Esophagus (tissue), 2 donors: ENCODE data around the gene SLC7A6OS. TPM values are rescaled to one million over a fixed set of nuclear protein-coding genes. Genes with fewer than 3 reads are reported as not detected.

Experiments
- H3K27ac ChIP-seq, 2 donors: one replicate each; pipeline ENCODE4 v1.5.1; 2013; ENCODE audit warnings: low read depth in 2 of 2, mild to moderate bottlenecking in 2 of 2, inconsistent platforms in 1 of 2, low read length in 1 of 2, moderate library complexity in 1 of 2
- H3K27me3 ChIP-seq, 2 donors: one replicate each; pipeline ENCODE4 v1.6.1; 2013; ENCODE audit warnings: low read length in 2 of 2, control low read depth in 1 of 2, mild to moderate bottlenecking in 1 of 2; ENCODE audit not compliant: insufficient read depth in 2 of 2, control insufficient read depth in 1 of 2
- H3K36me3 ChIP-seq, 2 donors: one replicate each; pipeline ENCODE4 v1.6.1; 2013; ENCODE audit warnings: low read length in 1 of 2; ENCODE audit not compliant: control insufficient read depth in 2 of 2, insufficient read depth in 2 of 2
- H3K4me1 ChIP-seq, 2 donors: one replicate each; pipeline ENCODE4 v1.6.1; 2013; ENCODE audit warnings: low read length in 1 of 2; ENCODE audit not compliant: control insufficient read depth in 2 of 2, insufficient read depth in 2 of 2
- H3K4me3 ChIP-seq, 2 donors: one replicate each; pipeline ENCODE4 v1.5.1; 2013; ENCODE audit warnings: low read length in 2 of 2, mild to moderate bottlenecking in 2 of 2, low read depth in 1 of 2, moderate library complexity in 1 of 2
- H3K9me3 ChIP-seq, 2 donors: one replicate each; pipeline ENCODE4 v1.6.1; 2013; ENCODE audit warnings: mild to moderate bottlenecking in 2 of 2, low read depth in 1 of 2, low read length in 1 of 2, moderate library complexity in 1 of 2; ENCODE audit not compliant: control insufficient read depth in 2 of 2, insufficient read depth in 1 of 2
- WGBS, 2 donors: extraction: QIAGEN DNeasy Blood & Tissue Kit; methylation state at CpG; one replicate each; pipeline ENCODE4 v1.1.7; 2013; 5-methylcytosine and 5-hydroxymethylcytosine counted together
- polyA plus RNA-seq, 2 donors: library from polyadenylated mRNA; stranded (reverse); fragments of 200-250 nt; gene quantifications; one replicate each; pipeline ENCODE4 v1.2.3, GENCODE V29; 2013
- donor health status: healthy with polysubstance abuse.
- donor health status: Bipolar disorder and iron deficiency.

SLC7A6OS gene
- polyA plus RNA-seq, 2 donors: 4.4 to 4.9 TPM

DNA sequence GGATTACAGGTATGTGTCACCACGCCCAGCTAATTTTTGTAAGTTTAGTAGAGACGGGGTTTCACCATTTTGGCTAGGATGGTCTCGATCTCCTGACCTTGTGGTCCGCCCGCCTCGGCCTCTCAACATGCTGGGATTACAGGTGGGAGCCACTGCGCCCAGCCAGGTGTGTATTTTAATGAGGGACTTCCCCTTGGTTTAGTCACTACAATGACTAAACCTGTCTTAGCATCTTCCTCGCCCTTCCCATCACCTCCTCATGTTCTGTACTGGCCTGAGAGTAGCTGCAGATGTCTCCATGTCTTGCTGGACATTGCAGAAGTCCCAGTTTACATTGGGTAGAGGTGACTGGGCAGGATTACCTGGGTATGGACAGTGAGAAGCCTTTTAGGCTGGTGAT, 36.9 kb downstream of the SLC7A6OS start:
- H3K27ac ChIP-seq: no peak overlapping the region
- 66 to 71% methylated on average over 8 of the region's 8 CpGs for WGBS, 2 donors
- H3K4me3 ChIP-seq: no peak overlapping the region
- H3K4me1 ChIP-seq: peaks cover 3 to 8% of the 10 kb centered on the region in 2 donors
- peaks cover 0 to 6% of the 10 kb centered on the region in 2 donors for H3K36me3 ChIP-seq
- H3K27me3 ChIP-seq: no peaks in the 10 kb centered on the region
- H3K9me3 ChIP-seq: no peaks in the 10 kb centered on the region

DNA sequence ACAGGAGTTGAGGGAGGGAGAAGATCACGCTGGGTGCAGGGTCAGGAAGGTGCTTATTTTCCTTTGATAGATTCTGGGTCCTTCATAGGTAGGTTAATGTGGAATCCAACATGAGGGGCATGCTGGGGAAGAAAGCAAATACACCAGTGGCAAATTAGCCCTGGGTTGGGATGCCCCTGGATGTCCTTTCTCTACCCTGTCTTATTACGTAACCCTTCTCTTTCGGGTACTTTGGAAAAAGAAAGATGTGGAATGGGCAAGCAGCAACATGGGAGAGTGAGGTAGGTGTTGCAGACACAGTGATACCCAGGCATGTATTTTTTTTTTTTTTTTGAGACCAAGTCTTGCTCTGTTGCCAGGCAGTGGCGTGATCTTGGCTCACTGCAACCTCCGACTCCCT, 37.3 kb downstream of the SLC7A6OS start:
- Histone ChIP-seq H3K4me3 (no peak overlapping the region), H3K36me3 (peaks cover 0 to 6% of the 10 kb centered on the region in 2 donors), H3K27ac (no peak overlapping the region), H3K9me3 (no peaks in the 10 kb centered on the region), H3K4me1 (peaks cover 3 to 8% of the 10 kb centered on the region in 2 donors), H3K27me3 (no peaks in the 10 kb centered on the region)
- 78 to 79% methylated on average over 5 of the region's 5 CpGs for WGBS, 2 donors

DNA sequence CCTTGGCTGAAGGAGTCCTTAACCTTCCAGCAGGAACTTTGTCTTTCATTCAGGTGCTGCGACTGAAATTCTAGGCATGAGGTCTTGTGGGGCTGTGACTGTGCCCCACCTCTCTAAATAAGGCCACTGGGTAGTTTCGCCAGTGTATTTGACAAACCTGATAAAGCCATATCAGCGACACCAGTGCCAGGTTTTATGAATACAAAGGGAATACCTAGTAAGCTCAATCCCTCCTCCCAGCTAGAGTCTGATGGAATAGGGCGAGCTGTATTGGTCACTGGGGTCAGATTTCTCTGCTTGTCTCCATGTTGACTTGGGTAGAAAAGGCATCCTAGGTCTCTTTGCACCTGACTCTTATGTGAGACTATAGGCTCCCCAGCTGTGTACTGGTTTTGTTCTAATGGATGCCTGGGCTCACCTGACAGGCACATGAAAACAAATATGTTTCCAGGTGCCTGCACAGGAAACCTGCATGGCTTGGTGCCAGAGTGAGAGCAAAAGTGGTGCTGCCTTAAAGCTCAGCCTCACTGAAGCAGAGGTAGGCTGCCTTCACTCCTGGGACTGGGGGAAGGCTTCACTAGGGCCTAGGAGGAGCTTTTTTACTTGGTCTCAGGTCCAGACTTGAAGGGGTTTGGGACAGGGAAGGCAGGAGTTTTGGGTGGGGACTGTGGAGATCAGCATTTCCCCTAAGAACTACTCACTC, 38.1 kb downstream of the SLC7A6OS start:
- no peak overlapping the region for H3K4me3 ChIP-seq
- H3K36me3 ChIP-seq: peaks cover 0 to 6% of the 10 kb centered on the region in 2 donors
- 71 to 91% methylated on average over 4 of the region's 4 CpGs for WGBS, 2 donors
- H3K9me3 ChIP-seq: no peaks in the 10 kb centered on the region
- H3K27ac ChIP-seq: no peak overlapping the region
- H3K27me3 ChIP-seq: no peaks in the 10 kb centered on the region
- peaks cover 3 to 8% of the 10 kb centered on the region in 2 donors for H3K4me1 ChIP-seq

DNA sequence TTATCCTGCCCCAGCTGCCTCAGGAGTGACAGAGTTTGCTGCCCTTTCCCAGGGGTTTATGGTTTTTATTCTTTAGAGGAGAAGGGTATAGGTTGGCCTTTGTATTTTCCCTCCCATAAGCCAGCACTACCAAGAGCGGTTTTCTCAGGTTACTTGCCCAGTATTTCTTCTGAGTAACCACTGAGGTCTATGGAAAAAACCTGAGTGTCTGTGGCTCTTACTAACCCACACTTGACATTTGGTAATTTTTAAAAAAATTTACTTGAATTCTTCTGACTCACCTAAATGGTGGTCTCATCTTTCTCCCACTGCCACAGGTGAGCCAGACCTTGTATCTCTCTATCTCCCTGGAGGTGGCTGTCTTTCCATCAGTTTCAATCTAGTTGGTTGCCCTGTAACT, 40.4 kb downstream of the SLC7A6OS start:
- Histone ChIP-seq H3K27ac (no peak overlapping the region), H3K4me1 (peaks cover 3 to 8% of the 10 kb centered on the region in 2 donors), H3K36me3 (peaks cover 0 to 6% of the 10 kb centered on the region in 2 donors), H3K27me3 (no peaks in the 10 kb centered on the region), H3K9me3 (no peaks in the 10 kb centered on the region), H3K4me3 (no peak overlapping the region)
- 0 to 6% methylated on average over 1 of the region's 1 CpG for WGBS, 2 donors

GRCh38 chr16:68269793-68270192, 41.0 kb downstream of the SLC7A6OS start:
- no peak overlapping the region for H3K4me3 ChIP-seq
- H3K36me3 ChIP-seq: peaks cover 0 to 4% of the 10 kb centered on the region in 2 donors
- peaks cover 3 to 8% of the 10 kb centered on the region in 2 donors for H3K4me1 ChIP-seq
- no peak overlapping the region for H3K27ac ChIP-seq
- H3K9me3 ChIP-seq: no peaks in the 10 kb centered on the region
- no peaks in the 10 kb centered on the region for H3K27me3 ChIP-seq
- WGBS, 2 donors: 93 to 94% methylated on average over 4 of the region's 4 CpGs

DNA sequence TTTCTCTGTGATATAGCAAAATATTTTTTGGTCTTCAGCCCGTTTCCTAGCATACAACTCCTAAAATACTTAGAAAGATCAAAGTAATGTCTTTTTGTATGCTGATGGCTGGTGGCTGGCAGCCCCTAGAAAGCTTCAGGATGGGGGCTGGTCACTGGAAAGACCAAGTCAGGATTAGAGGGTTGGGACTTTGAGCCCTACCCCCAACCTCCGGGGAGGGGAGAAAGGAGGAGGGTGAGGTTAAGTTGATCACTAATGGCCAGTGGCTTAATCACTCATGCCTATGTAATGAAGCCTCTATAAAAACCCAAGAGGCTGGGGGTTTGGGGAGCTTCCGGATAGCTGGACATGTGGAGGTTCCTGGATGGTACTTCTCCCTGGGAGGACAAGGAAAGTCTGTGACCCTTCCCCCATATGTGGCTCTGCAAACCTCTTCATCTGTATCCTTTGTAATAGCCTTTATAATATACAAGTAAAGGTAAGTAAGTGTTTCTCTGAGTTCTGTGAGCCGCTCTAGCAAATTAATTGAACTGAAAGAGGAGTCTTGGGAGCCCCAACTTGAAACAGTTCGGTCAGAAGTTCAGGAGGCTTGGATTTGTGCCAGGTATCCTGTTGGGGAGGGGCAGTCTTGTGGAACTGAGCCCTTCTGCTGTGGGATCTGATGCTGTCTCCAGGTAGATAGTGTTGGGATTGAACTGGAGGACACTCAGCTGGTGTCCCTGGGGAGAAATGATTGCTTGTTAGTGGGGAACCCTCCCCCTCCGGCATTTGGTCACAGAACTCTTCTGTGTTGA, 42.9 kb downstream of the SLC7A6OS start:
- WGBS, 2 donors: 66 to 72% methylated on average over 6 of the region's 6 CpGs
- Histone ChIP-seq H3K27me3 (no peaks in the 10 kb centered on the region), H3K4me1 (peaks cover 5% of the 10 kb centered on the region in 2 donors), H3K27ac (no peak overlapping the region), H3K4me3 (no peak overlapping the region), H3K9me3 (no peaks in the 10 kb centered on the region), H3K36me3 (no peaks in the 10 kb centered on the region)

DNA sequence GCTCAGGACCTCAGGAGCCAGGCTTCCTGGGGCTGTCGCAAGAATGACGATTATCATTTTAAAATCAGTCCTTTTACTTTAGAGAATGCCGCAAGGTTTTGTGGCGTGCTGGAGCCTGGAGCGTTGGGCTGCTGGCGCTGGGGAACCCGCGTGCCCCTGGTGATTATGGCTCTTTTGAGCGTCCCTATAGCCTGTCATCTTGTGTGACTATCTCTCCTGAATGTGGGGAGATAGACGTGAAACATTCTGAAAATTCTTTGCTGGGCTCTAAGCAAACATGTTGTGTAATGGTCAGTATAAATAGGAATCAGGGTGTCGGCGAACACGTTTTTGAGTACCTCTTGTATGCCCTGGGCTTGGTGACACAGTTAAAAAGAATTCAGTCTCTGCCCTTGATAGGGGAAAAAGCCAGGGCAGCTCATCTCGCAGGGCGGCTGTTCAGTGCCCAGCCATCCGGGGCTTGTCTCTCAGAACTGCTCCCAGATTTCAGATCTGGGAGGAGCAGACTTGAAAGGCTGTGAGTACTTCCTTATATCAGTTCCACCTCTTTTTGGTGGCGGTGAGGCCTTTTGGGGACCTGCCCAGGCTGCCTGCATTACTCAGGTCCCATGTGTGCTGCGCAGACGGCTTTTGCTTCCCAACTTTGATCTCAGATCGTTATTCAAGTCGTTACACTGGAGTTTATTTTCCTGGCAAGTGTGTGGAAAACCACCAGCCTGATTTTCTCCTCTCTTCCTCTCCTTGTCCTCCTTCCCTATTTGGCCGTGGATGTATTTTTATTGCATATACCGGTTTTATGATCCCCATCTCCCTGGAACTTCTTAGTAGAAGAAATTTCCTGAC, 45.4 kb downstream of the SLC7A6OS start:
- peaks cover 0 to 1% of the 10 kb centered on the region in 2 donors for H3K36me3 ChIP-seq
- H3K4me1 ChIP-seq: peaks cover 3 to 5% of the 10 kb centered on the region in 2 donors
- no peaks in the 10 kb centered on the region for H3K9me3 ChIP-seq
- no peaks in the 10 kb centered on the region for H3K27me3 ChIP-seq
- peak overlapping the region; percentile 76 to 87 for H3K4me3 ChIP-seq
- 4 to 5% methylated on average over 23 of the region's 23 CpGs for WGBS, 2 donors
- H3K27ac ChIP-seq: peak overlapping the region; percentile 94 to 96

- Histone ChIP-seq H3K4me1 (peaks cover 3% of the 10 kb centered on the region in 2 donors), H3K9me3 (no peaks in the 10 kb centered on the region), H3K27me3 (no peaks in the 10 kb centered on the region), H3K27ac (peak within 1 kb of the TSS; percentile 94 to 96), H3K4me3 (peak within 1 kb of the TSS; percentile 76 to 87), H3K36me3 (peaks cover 0 to 10% of the 10 kb centered on the region in 2 donors)
- 0% methylated on average over 77 to 123 of the region's 123 CpGs for WGBS, 2 donors
These were observed 46.3 kb downstream of the SLC7A6OS start, which contains the start of gene SLC7A6 for GRCh38 chr16:68264128-68265077. SLC7A6 (plus strand) TSS chr16:68264526; CDS start chr16:68274727, 10,201 bp downstream.
